HFF-Myc (cell line): ENCODE results near the gene MICAL1.
A peak's percentile ranks its signal among the peaks of the same experiment; 100 is the strongest.

Experiments
- DNase-seq: peaks from one replicate; pipeline ENCODE4 v3.0.0-alpha.2; 2011; ENCODE audit warnings: low read depth; ENCODE audit errors: extremely low read depth
- H3K4me3 ChIP-seq: replicated peaks from 2 replicates; pipeline ENCODE4 v1.5.1; 2011; ENCODE audit warnings: low read depth, mild to moderate bottlenecking, control low read depth, low read length
- TF ChIP-seq, protein P1 (sequence below): IDR thresholded peaks from 2 replicates; pipeline ENCODE4 v1.5.1; 2012; ENCODE audit warnings: mild to moderate bottlenecking, low read depth, low read length, control low read depth; ENCODE audit errors: missing control alignments

MICAL1 gene

DNA sequence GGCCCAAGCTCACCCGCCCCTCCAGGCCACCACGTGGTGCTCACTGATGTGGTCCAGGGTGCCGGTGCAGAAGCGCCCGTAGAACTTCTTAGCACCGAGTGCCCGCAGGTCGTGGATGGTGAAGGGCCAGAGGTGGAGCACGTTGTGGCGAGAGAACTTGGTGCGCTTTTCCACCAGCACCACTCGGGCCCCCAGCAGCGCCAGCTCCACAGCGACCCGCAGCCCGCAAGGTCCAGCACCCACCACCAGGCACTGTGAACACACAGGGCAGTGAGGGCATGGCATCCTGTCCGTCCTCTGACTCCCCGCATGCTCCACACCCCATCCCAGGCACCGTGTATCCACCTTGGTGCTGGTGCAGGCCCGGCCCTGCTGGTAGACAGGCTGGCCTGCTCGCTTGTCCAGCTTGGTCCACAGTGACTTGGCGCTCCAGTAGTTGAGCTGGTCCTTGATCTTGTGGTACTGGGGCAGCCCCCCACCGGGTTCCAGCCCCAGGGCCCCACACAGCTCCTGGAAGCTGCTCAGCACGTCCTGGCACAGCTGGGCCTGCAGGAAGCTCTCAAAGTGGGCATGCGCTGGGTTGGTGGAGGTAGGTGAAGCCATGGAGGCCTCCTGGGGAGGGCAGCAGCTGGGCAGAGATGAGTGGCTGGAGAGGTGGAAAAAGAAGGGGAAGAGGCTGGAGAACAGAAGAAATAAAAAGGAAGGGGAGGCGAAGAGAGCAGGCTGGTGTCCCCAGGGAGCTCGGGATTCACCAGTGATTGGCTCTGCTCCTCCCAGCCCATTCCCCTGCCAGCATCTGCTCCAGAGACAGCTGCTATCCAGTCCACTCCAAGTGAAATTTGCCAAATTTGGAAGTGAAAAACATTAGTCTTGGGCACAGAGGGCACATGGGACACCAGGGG, 1.7 kb downstream of the MICAL1 start:
- DNase-seq: no peak
- peak overlapping the region; percentile 75 for H3K4me3 ChIP-seq
- TF ChIP-seq, protein P1, sequence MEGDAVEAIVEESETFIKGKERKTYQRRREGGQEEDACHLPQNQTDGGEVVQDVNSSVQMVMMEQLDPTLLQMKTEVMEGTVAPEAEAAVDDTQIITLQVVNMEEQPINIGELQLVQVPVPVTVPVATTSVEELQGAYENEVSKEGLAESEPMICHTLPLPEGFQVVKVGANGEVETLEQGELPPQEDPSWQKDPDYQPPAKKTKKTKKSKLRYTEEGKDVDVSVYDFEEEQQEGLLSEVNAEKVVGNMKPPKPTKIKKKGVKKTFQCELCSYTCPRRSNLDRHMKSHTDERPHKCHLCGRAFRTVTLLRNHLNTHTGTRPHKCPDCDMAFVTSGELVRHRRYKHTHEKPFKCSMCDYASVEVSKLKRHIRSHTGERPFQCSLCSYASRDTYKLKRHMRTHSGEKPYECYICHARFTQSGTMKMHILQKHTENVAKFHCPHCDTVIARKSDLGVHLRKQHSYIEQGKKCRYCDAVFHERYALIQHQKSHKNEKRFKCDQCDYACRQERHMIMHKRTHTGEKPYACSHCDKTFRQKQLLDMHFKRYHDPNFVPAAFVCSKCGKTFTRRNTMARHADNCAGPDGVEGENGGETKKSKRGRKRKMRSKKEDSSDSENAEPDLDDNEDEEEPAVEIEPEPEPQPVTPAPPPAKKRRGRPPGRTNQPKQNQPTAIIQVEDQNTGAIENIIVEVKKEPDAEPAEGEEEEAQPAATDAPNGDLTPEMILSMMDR: no peak

DNA sequence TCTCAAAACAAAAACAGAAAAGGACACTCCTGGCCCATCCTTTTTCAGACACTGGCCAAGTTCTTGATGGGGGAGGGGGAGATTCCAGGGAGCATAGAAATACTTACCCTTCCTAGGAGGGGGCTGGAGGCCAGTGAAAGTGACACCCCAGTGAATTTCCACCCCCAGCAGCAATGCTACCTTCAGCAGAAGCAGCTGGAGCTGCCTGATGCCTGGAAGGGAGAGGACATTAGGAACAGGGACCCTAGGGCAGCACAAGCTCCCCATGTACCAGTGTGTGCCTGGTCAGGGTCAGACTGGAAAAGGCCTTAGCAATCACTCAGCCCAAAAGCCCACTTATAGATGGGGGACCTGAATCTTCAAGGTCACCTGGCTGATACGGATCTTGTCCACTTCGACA, 2.4 kb downstream of the MICAL1 start:
- no peak overlapping the region for H3K4me3 ChIP-seq
- DNase-seq: no peak
- TF ChIP-seq, protein P1: no peak

DNA sequence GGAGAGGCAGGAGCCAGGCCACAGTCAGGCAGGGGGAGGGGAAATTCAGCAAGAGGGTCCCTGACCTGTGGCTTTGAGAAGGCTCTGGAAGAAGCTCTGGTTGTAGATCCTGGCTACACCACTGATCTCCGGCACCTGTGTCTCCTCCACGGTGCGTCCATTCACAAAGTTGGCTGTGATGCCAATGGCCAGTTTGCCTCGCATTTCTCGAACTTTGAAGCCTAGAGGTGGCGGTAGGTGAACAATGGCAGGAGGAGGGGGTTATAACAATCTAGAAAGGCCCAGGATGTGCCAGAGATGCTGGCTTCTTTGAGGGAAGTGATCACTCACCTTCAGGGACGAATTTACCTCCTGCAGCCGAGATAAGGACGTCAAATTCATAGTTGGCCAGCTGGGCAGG, 3.4 kb downstream of the MICAL1 start:
- TF ChIP-seq, protein P1: no peak
- H3K4me3 ChIP-seq: no peak overlapping the region
- DNase-seq: no peak

DNA sequence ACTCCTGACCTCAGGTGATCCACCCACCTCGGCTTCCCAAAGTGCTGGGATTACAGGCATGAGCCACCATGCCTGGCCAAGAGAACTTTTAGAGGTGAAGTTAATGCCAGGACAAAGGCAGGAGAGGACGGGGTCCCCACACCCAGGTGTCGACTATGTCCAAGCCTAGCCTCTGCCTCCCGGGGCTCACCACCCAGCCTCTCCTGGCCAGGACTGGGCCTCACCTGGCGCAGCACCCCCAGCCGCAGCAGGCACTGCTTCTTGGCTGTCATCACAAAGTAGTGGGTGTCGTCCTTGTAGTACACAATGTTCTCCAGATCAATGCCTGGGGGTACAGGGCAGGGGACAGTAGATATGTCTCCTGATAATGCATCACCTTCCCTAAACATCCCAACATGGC, 4.2 kb downstream of the MICAL1 start:
- no peak for DNase-seq
- TF ChIP-seq, protein P1: no peak
- H3K4me3 ChIP-seq: no peak overlapping the region

DNA sequence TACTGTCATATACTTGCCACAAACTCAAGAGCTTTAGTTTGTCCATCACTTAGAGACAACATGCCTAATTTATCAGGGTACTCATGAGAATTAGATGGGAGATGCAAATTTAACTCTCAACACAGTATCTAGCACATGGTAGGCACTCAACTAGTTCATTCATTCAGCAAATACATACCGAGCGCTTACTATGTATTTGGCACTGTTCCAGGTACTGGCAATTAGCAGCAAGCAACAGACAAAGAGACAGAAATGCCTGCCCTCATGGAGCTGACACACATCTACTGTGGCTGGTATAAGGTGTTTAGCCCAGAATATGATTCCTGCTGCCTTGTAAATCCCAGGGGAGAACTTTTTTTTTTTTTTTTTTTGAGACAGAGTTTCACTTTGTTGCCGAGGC, 4.8 kb downstream of the MICAL1 start:
- DNase-seq: no peak
- TF ChIP-seq, protein P1: no peak
- no peak overlapping the region for H3K4me3 ChIP-seq

DNA sequence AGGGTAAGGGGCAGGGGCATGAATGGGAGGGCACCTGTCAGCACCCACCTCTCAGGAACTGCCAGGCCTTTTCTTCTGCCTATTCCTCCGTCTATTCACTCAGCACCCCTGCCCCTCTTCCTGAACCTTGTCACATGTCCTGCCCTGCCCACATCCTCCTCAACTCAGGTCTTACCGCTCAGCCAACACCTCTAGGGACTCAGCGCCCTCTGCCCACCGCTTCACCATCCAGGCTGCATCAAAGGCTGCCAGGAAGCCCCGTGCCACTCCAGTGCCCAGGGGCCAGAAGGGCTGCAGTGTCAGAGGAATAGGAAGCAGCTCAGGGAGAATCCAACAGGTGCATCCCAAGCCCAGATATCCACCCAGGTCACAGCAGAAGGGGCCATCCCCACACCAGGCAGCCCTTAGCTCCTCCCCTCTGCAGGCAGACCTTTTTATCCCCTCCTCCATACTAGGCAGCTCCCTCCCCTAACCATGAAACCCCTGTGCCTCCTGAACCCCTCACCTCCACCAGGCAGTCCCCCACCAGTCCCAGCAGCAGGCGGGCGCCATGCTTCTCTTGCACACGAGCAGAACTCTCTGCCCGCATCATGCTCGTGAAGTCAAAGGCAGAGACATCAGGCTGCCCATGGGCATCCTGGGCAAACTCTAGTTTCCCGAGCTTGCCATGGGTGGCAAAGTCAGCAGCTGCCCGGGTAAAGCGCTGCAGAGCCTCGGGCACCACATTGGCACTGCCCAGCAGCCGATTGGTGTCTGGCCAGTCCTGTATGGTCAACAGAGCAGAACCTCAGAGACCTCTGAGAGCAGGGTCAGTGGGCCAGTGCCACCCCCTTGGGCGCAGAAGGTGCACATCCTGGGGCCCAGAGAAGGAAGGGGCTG, 5.5 kb downstream of the MICAL1 start:
- DNase-seq: no peak
- H3K4me3 ChIP-seq: no peak overlapping the region
- TF ChIP-seq, protein P1: no peak
